ENCODE data around the gene C19orf25. TPM values are rescaled to one million over a fixed set of nuclear protein-coding genes. Genes with fewer than 3 reads are reported as not detected.
A peak's percentile ranks its signal among the peaks of the same experiment; 100 is the strongest.

Gene C19orf25
- polyA plus RNA-seq, 1 donor from 2014 or later = 80.2 TPM

DNA sequence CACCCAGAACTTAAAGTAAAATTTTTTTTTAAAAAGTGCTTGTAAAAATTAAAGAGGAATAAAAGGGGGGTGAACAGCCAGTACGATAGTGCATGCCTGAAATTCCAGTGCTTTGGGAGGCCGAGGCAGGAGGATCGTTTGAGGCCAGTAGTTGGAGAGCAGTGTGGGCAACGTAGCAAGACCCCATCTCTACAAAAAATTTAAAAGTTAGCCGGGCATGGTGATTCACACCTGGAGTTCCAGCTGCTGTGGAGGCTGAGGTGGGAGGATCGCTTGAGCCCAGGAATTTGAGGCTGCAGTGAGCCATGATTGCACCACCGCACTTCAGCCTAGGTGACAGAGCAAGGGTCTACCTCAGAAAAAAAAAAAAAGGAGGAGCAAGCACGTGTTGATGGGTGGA lies 26.0 kb upstream of the C19orf25 start:
- H3K9me3 ChIP-seq (ENCODE audit: low read length) = no peaks in the 10 kb centered on the region
- no peaks in the 10 kb centered on the region for H4K20me1 ChIP-seq (ENCODE audit: insufficient read depth)
- H3K9ac ChIP-seq (ENCODE audit: low read length) = no peak overlapping the region
- no peaks in the 10 kb centered on the region for H3F3A ChIP-seq (ENCODE audit: insufficient read depth, low read length, poor library complexity, severe bottlenecking)
- H2AFZ ChIP-seq (ENCODE audit: low read depth, low read length) = no peak overlapping the region
- H3K4me3 ChIP-seq (ENCODE audit: low read length) = no peak overlapping the region
- no peak overlapping the region for H3K27ac ChIP-seq (ENCODE audit: low read length)
- H3K27me3 ChIP-seq (ENCODE audit: insufficient read depth, low read depth, low read length) = peaks cover 5% of the 10 kb centered on the region
- no peak overlapping the region for H3K4me2 ChIP-seq (ENCODE audit: low read length)
- no peaks in the 10 kb centered on the region for H3K9me2 ChIP-seq (ENCODE audit: insufficient read depth, low read length)
- H3K36me3 ChIP-seq (ENCODE audit: insufficient read depth, low read length) = no peaks in the 10 kb centered on the region
- H3K79me2 ChIP-seq (replicated peaks; ENCODE audit: insufficient read depth, low read length) = no peaks in the 10 kb centered on the region
- no peak for TF ChIP-seq TAF1 (IDR thresholded peaks at IDR 0.05; ENCODE audit: low read depth)
- TF ChIP-seq RAD21 (conservative IDR thresholded peaks at IDR 0.05) = no peak
- TF ChIP-seq EZH2 (IDR thresholded peaks at IDR 0.05; ENCODE audit: borderline replicate concordance, insufficient read depth, low read length, poor library complexity, severe bottlenecking) = no peak
- TF ChIP-seq EP300 (conservative IDR thresholded peaks at IDR 0.05; ENCODE audit: poor library complexity, severe bottlenecking) = no peak
- TF ChIP-seq, protein P1, sequence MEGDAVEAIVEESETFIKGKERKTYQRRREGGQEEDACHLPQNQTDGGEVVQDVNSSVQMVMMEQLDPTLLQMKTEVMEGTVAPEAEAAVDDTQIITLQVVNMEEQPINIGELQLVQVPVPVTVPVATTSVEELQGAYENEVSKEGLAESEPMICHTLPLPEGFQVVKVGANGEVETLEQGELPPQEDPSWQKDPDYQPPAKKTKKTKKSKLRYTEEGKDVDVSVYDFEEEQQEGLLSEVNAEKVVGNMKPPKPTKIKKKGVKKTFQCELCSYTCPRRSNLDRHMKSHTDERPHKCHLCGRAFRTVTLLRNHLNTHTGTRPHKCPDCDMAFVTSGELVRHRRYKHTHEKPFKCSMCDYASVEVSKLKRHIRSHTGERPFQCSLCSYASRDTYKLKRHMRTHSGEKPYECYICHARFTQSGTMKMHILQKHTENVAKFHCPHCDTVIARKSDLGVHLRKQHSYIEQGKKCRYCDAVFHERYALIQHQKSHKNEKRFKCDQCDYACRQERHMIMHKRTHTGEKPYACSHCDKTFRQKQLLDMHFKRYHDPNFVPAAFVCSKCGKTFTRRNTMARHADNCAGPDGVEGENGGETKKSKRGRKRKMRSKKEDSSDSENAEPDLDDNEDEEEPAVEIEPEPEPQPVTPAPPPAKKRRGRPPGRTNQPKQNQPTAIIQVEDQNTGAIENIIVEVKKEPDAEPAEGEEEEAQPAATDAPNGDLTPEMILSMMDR (IDR thresholded peaks at IDR 0.05; ENCODE audit: poor library complexity, severe bottlenecking) = no peak
- TF ChIP-seq, protein P2, sequence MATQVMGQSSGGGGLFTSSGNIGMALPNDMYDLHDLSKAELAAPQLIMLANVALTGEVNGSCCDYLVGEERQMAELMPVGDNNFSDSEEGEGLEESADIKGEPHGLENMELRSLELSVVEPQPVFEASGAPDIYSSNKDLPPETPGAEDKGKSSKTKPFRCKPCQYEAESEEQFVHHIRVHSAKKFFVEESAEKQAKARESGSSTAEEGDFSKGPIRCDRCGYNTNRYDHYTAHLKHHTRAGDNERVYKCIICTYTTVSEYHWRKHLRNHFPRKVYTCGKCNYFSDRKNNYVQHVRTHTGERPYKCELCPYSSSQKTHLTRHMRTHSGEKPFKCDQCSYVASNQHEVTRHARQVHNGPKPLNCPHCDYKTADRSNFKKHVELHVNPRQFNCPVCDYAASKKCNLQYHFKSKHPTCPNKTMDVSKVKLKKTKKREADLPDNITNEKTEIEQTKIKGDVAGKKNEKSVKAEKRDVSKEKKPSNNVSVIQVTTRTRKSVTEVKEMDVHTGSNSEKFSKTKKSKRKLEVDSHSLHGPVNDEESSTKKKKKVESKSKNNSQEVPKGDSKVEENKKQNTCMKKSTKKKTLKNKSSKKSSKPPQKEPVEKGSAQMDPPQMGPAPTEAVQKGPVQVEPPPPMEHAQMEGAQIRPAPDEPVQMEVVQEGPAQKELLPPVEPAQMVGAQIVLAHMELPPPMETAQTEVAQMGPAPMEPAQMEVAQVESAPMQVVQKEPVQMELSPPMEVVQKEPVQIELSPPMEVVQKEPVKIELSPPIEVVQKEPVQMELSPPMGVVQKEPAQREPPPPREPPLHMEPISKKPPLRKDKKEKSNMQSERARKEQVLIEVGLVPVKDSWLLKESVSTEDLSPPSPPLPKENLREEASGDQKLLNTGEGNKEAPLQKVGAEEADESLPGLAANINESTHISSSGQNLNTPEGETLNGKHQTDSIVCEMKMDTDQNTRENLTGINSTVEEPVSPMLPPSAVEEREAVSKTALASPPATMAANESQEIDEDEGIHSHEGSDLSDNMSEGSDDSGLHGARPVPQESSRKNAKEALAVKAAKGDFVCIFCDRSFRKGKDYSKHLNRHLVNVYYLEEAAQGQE (IDR thresholded peaks at IDR 0.05; ENCODE audit: borderline replicate concordance) = no peak

DNA sequence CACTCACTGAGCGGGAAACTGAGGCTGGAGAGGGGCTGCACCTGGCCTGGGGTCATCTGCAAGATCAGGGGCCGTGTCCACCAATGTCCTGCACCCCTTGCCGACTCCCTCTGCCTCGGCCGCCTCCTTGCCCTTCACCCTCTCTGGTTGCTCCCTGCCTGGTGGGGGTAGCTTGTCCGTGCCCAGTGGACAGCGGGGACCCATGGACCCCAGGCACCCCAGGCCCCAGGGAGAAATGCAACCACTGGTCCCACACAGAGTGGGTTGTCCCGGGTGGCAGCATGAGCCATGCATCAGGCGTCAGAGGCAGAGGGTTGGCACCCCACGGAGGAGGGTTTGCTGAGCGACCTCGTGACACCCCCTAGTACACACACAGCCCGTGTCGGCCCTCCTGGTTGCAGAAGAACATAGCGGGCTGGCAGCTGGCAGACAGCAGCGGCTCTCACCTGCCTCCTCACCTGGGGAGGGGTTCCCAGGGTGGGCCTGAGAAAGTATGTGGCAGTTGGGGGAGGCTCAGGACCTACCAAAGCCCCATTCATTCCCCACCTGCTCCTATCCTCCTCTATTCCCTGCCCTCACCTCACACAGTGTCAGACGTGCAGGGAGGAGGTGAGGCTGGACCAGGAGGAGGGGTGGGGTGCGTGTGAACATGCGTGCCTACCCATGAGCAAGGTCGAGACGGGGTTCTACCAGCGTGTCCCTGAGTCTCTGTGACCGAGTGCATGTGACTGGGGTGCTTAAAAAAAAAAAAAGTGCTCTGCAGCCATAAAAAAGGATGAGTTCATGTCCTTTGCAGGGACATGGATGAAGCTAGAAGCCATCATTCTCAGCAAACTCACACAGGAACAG lies 25.1 kb upstream of the C19orf25 start:
- no peak overlapping the region for H3K4me2 ChIP-seq (ENCODE audit: low read length)
- H3K9me2 ChIP-seq (ENCODE audit: insufficient read depth, low read length) = no peaks in the 10 kb centered on the region
- H3K4me3 ChIP-seq (ENCODE audit: low read length) = no peak overlapping the region
- no peaks in the 10 kb centered on the region for H3K36me3 ChIP-seq (ENCODE audit: insufficient read depth, low read length)
- no peaks in the 10 kb centered on the region for H3F3A ChIP-seq (ENCODE audit: insufficient read depth, low read length, poor library complexity, severe bottlenecking)
- no peaks in the 10 kb centered on the region for H3K79me2 ChIP-seq (replicated peaks; ENCODE audit: insufficient read depth, low read length)
- peaks cover 5% of the 10 kb centered on the region for H3K27me3 ChIP-seq (ENCODE audit: insufficient read depth, low read depth, low read length)
- H3K9ac ChIP-seq (ENCODE audit: low read length) = peak overlapping the region; percentile 1
- no peak overlapping the region for H2AFZ ChIP-seq (ENCODE audit: low read depth, low read length)
- no peaks in the 10 kb centered on the region for H3K9me3 ChIP-seq (ENCODE audit: low read length)
- H3K27ac ChIP-seq (ENCODE audit: low read length) = no peak overlapping the region
- no peak for TF ChIP-seq EZH2 (IDR thresholded peaks at IDR 0.05; ENCODE audit: borderline replicate concordance, insufficient read depth, low read length, poor library complexity, severe bottlenecking)
- TF ChIP-seq POLR2AphosphoS5 (IDR thresholded peaks at IDR 0.05) = no peak
- no peak for TF ChIP-seq SMC3 (conservative IDR thresholded peaks at IDR 0.05; ENCODE audit: poor library complexity)
- TF ChIP-seq TAF1 (IDR thresholded peaks at IDR 0.05; ENCODE audit: low read depth) = no peak
- TF ChIP-seq, protein P2 (IDR thresholded peaks at IDR 0.05; ENCODE audit: borderline replicate concordance) = no peak
- no peak for TF ChIP-seq EP300 (conservative IDR thresholded peaks at IDR 0.05; ENCODE audit: poor library complexity, severe bottlenecking)
- TF ChIP-seq, protein P1 (IDR thresholded peaks at IDR 0.05; ENCODE audit: poor library complexity, severe bottlenecking) = no peak
- no peak for TF ChIP-seq RAD21 (conservative IDR thresholded peaks at IDR 0.05)
- no peak for TF ChIP-seq MXI1 (conservative IDR thresholded peaks at IDR 0.05; ENCODE audit: poor library complexity, severe bottlenecking)
- H4K20me1 ChIP-seq (ENCODE audit: insufficient read depth) = no peaks in the 10 kb centered on the region
